Measurements from ENCODE around the gene PALM3. TPM values are rescaled to one million over a fixed set of nuclear protein-coding genes. Genes with fewer than 3 reads are reported as not detected.

The PALM3 gene
- total RNA-seq = under 1 TPM in 1 of 2 donors, not detected in 1; 0.10 TPM

DNA sequence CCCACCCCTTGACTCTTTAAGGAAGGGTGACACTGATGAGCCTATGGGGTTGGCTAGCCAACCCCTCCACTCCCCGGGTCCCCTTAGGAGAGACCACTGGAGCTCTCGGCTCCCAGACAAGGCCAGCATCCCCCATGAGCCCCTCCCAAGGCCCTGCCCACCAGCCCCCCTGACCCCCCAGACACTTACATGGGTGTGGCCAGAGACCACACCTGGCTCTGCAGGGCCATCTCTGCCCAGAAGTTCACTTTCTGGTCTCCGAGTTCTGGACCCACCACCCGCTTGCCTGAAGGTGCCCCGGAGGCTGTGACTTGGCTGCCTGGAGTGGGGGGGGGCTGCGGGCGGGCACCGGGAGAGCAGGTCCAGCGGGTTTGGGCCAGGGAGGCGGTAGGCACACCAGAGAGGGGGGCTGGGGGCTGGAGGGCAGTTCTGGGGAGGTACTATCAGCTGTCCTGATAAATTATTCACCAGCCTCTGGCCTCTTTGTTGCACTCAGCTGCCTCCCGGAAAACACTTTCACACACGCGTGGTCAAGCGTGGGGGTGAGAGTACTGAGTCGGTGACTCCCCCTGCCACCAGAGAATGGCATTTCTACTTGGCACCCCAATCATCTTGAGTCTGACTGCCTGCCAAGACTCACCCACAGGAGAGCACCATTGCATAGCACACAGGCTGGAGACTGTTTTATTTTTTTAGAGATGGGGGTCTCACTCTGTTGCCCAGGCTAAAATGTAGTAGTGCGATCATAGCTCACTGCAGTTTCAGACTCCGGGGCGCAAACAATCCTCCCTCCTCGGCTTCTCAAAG, at the start of gene PALM3:
Gene PALM3, minus strand, starts transcription at position 326 of the 807 bp plus-strand sequence. Its CDS starts 96 bp downstream, at position 230.
- H3K27me3 Mint-ChIP-seq (ENCODE audit: low read depth) = peaks cover 34% of the 10 kb centered on the region
- no peak for ATAC-seq (replicated peaks in 1 of 2)
- no peak within 1 kb of the TSS for H3K4me3 Mint-ChIP-seq
- H3K4me1 Mint-ChIP-seq (ENCODE audit: low read depth) = peaks cover 22% of the 10 kb centered on the region
- H3K9me3 Mint-ChIP-seq = no peaks in the 10 kb centered on the region
- H3K27ac Mint-ChIP-seq = no peak within 1 kb of the TSS
- no peak for DNase-seq
- H3K36me3 Mint-ChIP-seq (ENCODE audit: insufficient read depth in 2 of 2) = no peaks in the 10 kb centered on the region

GRCh38 chr19:14111486-14111885, 49.6 kb upstream of the PALM3 start:
- Mint-ChIP-seq H3K4me1 (ENCODE audit: low read depth) (peaks cover 38% of the 10 kb centered on the region), H3K4me3 (no peak overlapping the region), H3K9me3 (no peaks in the 10 kb centered on the region), H3K36me3 (ENCODE audit: insufficient read depth in 2 of 2) (no peaks in the 10 kb centered on the region), H3K27me3 (ENCODE audit: low read depth) (no peaks in the 10 kb centered on the region), H3K27ac (no peak overlapping the region)
- no peak for DNase-seq
- no peak for ATAC-seq (replicated peaks in 1 of 2)

DNA sequence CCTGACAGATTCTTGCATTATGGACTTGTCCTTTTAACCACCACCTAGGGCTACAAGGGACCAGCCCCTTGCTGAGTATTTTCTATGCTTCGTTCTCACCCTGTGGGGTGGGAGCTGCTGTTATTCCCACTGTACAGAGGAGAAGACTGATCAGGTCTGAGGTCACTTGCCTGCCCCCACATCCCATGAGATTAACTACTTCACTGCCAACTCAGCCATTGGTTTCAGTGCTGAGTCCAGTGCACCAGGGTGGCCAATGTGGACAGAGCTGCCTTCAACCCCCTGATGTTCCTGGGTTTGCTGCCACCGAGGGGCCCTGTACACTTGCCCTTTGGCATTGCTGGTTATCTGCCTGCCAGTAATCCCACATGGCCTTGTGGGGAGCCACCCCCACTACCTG, 48.8 kb upstream of the PALM3 start:
- DNase-seq (no peak), ATAC-seq (replicated peaks in 1 of 2) (no peak)
- Mint-ChIP-seq H3K36me3 (ENCODE audit: insufficient read depth in 2 of 2) (no peaks in the 10 kb centered on the region), H3K27ac (no peak overlapping the region), H3K9me3 (no peaks in the 10 kb centered on the region), H3K27me3 (ENCODE audit: low read depth) (no peaks in the 10 kb centered on the region), H3K4me3 (no peak overlapping the region), H3K4me1 (ENCODE audit: low read depth) (peaks cover 30% of the 10 kb centered on the region)

DNA sequence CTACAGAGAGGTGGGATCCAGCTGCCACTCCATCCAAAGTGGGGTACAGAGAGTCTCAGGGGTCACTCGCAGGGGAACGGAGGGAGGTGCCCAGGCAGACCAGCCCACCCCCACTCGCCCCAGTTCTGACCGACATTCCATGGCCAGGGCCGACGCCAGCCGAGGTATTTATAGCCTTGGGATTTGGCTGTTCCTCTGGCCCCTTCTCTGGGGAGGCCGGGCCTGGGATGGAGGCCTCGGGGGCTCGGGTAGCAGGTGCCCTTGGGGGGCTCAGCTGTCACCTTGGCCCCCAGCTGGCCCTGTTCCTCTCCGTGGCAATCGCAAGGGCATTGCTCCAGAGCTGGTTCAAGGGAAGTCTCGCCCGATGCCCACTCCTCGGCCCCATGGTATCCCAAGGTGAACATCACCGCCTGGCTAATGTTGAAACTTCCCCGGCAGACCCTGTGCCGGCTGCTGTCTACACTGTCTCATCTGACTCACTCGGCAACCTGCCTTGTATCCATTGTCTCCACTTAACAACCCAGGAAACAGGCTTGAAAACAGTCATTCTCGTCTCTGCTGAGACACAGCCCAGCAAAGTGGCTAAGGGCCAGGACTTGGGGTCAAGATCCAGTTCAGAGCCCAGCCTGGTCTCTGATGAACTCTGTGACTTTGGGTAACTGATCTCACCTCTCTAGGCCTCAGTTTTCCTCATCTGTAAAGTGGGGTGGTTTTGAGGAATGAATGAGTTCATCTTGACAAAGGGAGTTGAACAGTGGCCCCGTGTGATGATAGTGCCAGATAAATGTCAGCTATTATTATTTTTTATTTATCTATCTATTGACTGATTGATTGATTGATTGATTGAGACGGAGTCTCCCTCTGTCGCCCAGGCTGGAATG, 45.9 kb upstream of the PALM3 start:
- H3K27me3 Mint-ChIP-seq (ENCODE audit: low read depth) = no peaks in the 10 kb centered on the region
- no peak overlapping the region for H3K27ac Mint-ChIP-seq
- H3K36me3 Mint-ChIP-seq (ENCODE audit: insufficient read depth in 2 of 2) = no peaks in the 10 kb centered on the region
- peaks cover 12% of the 10 kb centered on the region for H3K4me1 Mint-ChIP-seq (ENCODE audit: low read depth)
- DNase-seq (no peak), ATAC-seq (replicated peaks in 1 of 2) (no peak)
- H3K9me3 Mint-ChIP-seq = no peaks in the 10 kb centered on the region
- no peak overlapping the region for H3K4me3 Mint-ChIP-seq

GRCh38 chr19:14106840-14107239, 45.0 kb upstream of the PALM3 start:
- Mint-ChIP-seq H3K27me3 (ENCODE audit: low read depth) (no peaks in the 10 kb centered on the region), H3K27ac (no peak overlapping the region), H3K36me3 (ENCODE audit: insufficient read depth in 2 of 2) (no peaks in the 10 kb centered on the region), H3K4me3 (no peak overlapping the region), H3K4me1 (ENCODE audit: low read depth) (peaks cover 9% of the 10 kb centered on the region), H3K9me3 (no peaks in the 10 kb centered on the region)
- ATAC-seq (replicated peaks in 1 of 2) (no peak), DNase-seq (no peak)

DNA sequence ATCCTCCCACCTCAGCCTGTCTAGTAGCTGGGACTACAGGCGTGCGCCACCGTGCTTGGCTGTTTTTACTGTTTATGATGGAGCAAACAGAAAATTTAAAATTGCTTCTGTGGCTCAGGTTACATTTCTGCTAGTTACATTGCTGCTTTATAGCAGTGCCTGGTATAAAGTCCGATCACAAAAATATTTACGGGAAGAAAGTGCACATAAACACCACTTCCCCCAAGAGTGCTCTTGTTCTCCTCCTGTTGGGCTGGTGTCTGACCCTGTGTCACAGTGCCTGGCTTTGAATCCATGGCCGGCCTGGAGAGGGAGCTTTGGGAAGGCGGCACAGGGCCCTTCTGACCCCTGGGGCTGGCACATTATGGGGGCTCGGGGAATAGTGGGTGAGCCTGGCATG, 43.8 kb upstream of the PALM3 start:
- Mint-ChIP-seq H3K4me1 (ENCODE audit: low read depth) (peaks cover 4% of the 10 kb centered on the region), H3K9me3 (no peaks in the 10 kb centered on the region), H3K27me3 (ENCODE audit: low read depth) (no peaks in the 10 kb centered on the region), H3K36me3 (ENCODE audit: insufficient read depth in 2 of 2) (no peaks in the 10 kb centered on the region), H3K4me3 (no peak overlapping the region), H3K27ac (no peak overlapping the region)
- DNase-seq (no peak), ATAC-seq (replicated peaks in 1 of 2) (no peak)

DNA sequence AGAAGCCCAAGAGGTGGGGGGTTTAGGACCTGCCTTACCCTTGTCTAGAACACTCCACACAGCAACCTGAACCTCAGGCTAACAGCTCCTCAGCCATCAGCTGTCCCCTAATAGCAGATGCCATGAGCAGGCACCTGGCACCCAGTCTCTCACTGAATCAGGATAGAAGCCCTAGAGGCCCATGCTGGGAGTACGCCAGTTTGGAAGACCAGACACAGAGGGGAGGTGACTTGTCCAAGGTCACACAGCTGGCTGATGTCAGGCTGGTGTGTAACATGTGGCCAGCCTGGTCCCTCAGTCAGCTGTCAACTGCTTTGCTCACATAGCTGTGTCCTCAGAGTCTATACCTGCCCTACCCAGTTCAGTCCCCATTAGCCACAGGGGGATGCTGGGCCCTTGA, 41.4 kb upstream of the PALM3 start:
- DNase-seq (no peak), ATAC-seq (replicated peaks in 1 of 2) (no peak)
- Mint-ChIP-seq H3K9me3 (no peaks in the 10 kb centered on the region), H3K4me3 (no peak overlapping the region), H3K36me3 (ENCODE audit: insufficient read depth in 2 of 2) (no peaks in the 10 kb centered on the region), H3K27ac (no peak overlapping the region), H3K27me3 (ENCODE audit: low read depth) (no peaks in the 10 kb centered on the region), H3K4me1 (ENCODE audit: low read depth) (no peaks in the 10 kb centered on the region)

DNA sequence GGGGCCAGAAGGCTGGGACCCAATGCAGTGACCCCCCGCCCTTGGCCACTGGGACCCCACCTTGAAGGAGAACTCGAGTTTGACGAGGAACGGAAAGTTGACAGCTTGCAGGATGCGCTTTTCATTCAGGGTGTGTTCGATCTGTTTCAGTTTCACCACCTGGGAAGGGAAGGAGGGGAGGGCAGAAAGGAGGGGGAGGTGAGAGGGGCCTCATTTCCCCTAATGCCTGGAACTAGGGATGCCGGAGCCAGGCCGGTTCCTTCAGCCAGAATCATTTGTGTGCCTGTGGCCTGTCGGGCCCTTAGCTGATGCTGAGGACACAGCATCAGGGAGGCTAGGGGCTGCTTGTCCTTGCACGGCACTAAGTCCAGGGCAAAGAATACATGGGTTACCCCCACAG, 40.9 kb upstream of the PALM3 start:
- Mint-ChIP-seq H3K4me3 (no peak overlapping the region), H3K4me1 (ENCODE audit: low read depth) (no peaks in the 10 kb centered on the region), H3K27ac (no peak overlapping the region), H3K36me3 (ENCODE audit: insufficient read depth in 2 of 2) (no peaks in the 10 kb centered on the region), H3K9me3 (no peaks in the 10 kb centered on the region), H3K27me3 (ENCODE audit: low read depth) (no peaks in the 10 kb centered on the region)
- ATAC-seq (replicated peaks in 1 of 2) (no peak), DNase-seq (no peak)

DNA sequence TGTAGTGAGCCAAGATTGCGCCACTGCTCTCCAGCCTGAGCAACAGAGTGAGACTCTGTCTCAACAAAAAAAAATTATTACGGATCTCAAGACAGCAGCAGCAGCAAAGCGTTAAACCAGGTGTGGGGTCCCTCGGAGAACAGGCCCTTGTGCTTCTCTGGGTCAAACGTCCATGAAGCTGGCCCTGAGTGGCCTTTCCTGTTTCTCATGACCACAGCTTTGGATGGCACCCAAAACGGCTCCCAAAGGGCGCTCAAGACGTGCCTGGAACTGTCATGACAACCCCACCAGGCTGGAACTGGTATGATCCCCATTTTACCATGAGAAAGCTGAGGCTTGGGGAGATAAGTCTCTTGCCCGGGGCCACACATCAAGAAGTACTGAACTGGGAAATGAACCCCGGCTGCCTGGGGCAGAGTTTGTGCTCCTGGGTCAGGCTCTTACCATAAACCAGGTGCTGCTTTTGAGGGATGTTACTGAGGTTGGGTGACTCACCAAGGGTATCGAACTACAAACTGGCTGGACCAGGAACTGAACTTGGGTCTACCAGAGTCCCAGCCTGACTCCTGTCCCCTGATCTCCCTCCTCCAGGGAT, 40.3 kb upstream of the PALM3 start:
- H3K36me3 Mint-ChIP-seq (ENCODE audit: insufficient read depth in 2 of 2) = peaks cover 0 to under 1% of the 10 kb centered on the region in 2 donors
- no peaks in the 10 kb centered on the region for H3K9me3 Mint-ChIP-seq
- no peaks in the 10 kb centered on the region for H3K4me1 Mint-ChIP-seq (ENCODE audit: low read depth)
- ATAC-seq (replicated peaks in 1 of 2) (no peak), DNase-seq (no peak)
- no peak overlapping the region for H3K27ac Mint-ChIP-seq
- no peaks in the 10 kb centered on the region for H3K27me3 Mint-ChIP-seq (ENCODE audit: low read depth)
- H3K4me3 Mint-ChIP-seq = no peak overlapping the region

GRCh38 chr19:14101003-14101545, 39.2 kb upstream of the PALM3 start:
- H3K4me3 Mint-ChIP-seq = no peak overlapping the region
- H3K36me3 Mint-ChIP-seq (ENCODE audit: insufficient read depth in 2 of 2) = peaks cover 0 to 2% of the 10 kb centered on the region in 2 donors
- H3K27me3 Mint-ChIP-seq (ENCODE audit: low read depth) = no peaks in the 10 kb centered on the region
- no peaks in the 10 kb centered on the region for H3K4me1 Mint-ChIP-seq (ENCODE audit: low read depth)
- no peak for ATAC-seq (replicated peaks in 1 of 2)
- no peaks in the 10 kb centered on the region for H3K9me3 Mint-ChIP-seq
- no peak overlapping the region for H3K27ac Mint-ChIP-seq
- DNase-seq = no peak

DNA sequence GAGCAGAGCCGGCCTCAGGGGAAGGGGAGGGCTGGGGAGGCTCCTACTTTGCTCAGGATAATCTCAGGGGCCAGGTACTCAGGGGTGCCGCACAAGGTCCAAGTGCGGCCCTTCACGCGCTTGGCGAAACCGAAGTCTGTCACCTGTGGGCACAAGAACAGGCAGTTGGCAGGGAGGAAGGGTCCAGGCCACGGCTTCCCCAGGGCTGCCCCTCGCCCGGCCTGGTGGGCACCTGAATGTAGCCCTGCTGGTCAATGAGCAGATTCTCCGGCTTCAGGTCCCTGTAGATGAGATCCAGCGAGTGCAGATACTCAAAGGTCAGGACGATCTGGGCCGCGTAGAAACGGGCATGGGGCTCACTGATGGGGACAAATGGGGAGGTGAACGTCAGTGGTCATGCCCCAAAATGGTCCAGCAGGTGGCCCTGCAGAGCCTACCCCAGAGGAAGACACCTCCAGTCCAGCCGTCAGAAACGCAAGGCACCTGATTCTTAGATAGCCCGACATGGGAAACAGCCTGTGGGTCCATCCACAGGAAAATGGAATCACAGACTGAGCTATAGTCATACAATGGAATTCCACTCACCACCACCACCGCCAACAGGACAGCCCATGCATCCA, 35.8 kb upstream of the PALM3 start:
- no peaks in the 10 kb centered on the region for H3K27me3 Mint-ChIP-seq (ENCODE audit: low read depth)
- H3K9me3 Mint-ChIP-seq = peaks cover 2 to 4% of the 10 kb centered on the region in 2 donors
- H3K4me3 Mint-ChIP-seq = no peak overlapping the region
- ATAC-seq (replicated peaks in 1 of 2) = no peak
- H3K4me1 Mint-ChIP-seq (ENCODE audit: low read depth) = no peaks in the 10 kb centered on the region
- no peak overlapping the region for H3K27ac Mint-ChIP-seq
- no peak for DNase-seq
- peaks cover 5 to 14% of the 10 kb centered on the region in 2 donors for H3K36me3 Mint-ChIP-seq (ENCODE audit: insufficient read depth in 2 of 2)

GRCh38 chr19:14096272-14096992, 34.6 kb upstream of the PALM3 start:
- peaks cover 2 to 4% of the 10 kb centered on the region in 2 donors for H3K9me3 Mint-ChIP-seq
- no peak overlapping the region for H3K4me3 Mint-ChIP-seq
- H3K27me3 Mint-ChIP-seq (ENCODE audit: low read depth) = no peaks in the 10 kb centered on the region
- DNase-seq (no peak), ATAC-seq (replicated peaks in 1 of 2) (no peak)
- H3K4me1 Mint-ChIP-seq (ENCODE audit: low read depth) = peaks cover 9% of the 10 kb centered on the region
- H3K27ac Mint-ChIP-seq = no peak overlapping the region
- peaks cover 5 to 19% of the 10 kb centered on the region in 2 donors for H3K36me3 Mint-ChIP-seq (ENCODE audit: insufficient read depth in 2 of 2)
